Measurements from ENCODE around the gene MAPRE3. TPM values are rescaled to one million over a fixed set of nuclear protein-coding genes. Genes with fewer than 3 reads are reported as not detected.

The MAPRE3 gene
- total RNA-seq, 4 donors from 2014 or later = 41.9 to 66.5 (median 53.9) TPM

DNA sequence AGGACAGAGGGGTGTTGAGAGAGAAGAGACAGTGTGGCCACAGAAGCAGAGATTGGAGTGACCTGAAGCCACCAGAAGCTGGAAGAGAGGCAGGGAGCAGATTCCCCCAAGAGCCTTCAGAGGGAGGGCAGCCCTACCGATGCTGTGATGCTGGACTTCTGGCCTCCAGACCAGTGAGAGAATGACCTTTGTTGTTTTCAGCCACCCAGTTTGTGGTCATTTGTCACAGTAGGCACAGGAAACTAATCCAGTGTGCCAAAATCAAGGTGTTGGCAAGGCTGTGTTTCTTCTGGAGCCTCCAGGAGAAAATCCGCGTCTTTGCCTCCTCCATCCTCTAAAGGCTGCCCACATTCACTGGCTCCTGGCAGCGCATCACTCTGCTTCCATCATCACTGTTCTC is 15.4 kb downstream of the MAPRE3 start:
- no peaks in the 10 kb centered on the region for H3K9me3 ChIP-seq
- H3K4me1 ChIP-seq = peaks cover 47 to 75% of the 10 kb centered on the region in 2 donors
- H3K36me3 ChIP-seq = no peaks in the 10 kb centered on the region
- ATAC-seq = no peak
- in situ Hi-C loops (cut with MboI; ENCODE audit: low sequenced_read_pairs in 4 of 4) = no loop called here
- no peak overlapping the region for H3K4me3 ChIP-seq
- no peaks in the 10 kb centered on the region for H3K27me3 ChIP-seq
- intact Hi-C loops (cut with DNase I; ENCODE audit: low total_unique reads) = no loop called here
- DNase-seq = no peak
- no peak for TF ChIP-seq POLR2A (IDR thresholded peaks at IDR 0.05)
- TF ChIP-seq, protein P1, sequence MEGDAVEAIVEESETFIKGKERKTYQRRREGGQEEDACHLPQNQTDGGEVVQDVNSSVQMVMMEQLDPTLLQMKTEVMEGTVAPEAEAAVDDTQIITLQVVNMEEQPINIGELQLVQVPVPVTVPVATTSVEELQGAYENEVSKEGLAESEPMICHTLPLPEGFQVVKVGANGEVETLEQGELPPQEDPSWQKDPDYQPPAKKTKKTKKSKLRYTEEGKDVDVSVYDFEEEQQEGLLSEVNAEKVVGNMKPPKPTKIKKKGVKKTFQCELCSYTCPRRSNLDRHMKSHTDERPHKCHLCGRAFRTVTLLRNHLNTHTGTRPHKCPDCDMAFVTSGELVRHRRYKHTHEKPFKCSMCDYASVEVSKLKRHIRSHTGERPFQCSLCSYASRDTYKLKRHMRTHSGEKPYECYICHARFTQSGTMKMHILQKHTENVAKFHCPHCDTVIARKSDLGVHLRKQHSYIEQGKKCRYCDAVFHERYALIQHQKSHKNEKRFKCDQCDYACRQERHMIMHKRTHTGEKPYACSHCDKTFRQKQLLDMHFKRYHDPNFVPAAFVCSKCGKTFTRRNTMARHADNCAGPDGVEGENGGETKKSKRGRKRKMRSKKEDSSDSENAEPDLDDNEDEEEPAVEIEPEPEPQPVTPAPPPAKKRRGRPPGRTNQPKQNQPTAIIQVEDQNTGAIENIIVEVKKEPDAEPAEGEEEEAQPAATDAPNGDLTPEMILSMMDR (IDR thresholded peaks at IDR 0.05 in 4 of 5, conservative IDR thresholded peaks at IDR 0.05 in 1 of 5) = no peak
- H3K27ac ChIP-seq = peak overlapping the region in 1 of 4 donors; percentile 8

DNA sequence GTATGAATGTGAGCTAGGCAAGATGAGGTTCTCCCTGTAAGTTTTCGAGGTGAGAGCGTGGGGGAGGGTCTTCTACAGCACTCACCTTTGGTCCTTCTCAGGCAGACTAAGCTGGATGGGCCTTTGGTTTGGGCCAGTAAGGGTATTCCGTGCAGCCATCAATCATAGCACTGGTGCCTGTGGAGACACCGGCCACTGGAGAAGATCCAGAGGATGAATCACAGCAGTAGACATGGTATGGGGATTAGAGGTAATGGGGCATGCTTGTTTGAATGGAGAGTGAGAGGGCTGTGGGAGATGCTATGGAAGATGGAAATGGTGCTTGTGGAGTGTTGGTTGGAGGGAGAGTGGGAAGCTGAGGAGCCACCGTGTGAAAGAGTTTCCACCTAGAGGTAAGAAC is 16.1 kb downstream of the MAPRE3 start:
- ATAC-seq (peak in 1 of 2 donors; percentile 19), DNase-seq (no peak)
- H3K4me3 ChIP-seq = no peak overlapping the region
- H3K27me3 ChIP-seq = no peaks in the 10 kb centered on the region
- no peaks in the 10 kb centered on the region for H3K36me3 ChIP-seq
- no peaks in the 10 kb centered on the region for H3K9me3 ChIP-seq
- in situ Hi-C loops (cut with MboI; ENCODE audit: low sequenced_read_pairs in 4 of 4) = no loop called here
- no peak for TF ChIP-seq POLR2A (IDR thresholded peaks at IDR 0.05)
- TF ChIP-seq, protein P1 (IDR thresholded peaks at IDR 0.05 in 4 of 5, conservative IDR thresholded peaks at IDR 0.05 in 1 of 5) = no peak
- peaks cover 39 to 67% of the 10 kb centered on the region in 2 donors for H3K4me1 ChIP-seq
- peak overlapping the region in 1 of 4 donors; percentile 22 for H3K27ac ChIP-seq
- intact Hi-C loops (cut with DNase I; ENCODE audit: low total_unique reads) = no loop called here

DNA sequence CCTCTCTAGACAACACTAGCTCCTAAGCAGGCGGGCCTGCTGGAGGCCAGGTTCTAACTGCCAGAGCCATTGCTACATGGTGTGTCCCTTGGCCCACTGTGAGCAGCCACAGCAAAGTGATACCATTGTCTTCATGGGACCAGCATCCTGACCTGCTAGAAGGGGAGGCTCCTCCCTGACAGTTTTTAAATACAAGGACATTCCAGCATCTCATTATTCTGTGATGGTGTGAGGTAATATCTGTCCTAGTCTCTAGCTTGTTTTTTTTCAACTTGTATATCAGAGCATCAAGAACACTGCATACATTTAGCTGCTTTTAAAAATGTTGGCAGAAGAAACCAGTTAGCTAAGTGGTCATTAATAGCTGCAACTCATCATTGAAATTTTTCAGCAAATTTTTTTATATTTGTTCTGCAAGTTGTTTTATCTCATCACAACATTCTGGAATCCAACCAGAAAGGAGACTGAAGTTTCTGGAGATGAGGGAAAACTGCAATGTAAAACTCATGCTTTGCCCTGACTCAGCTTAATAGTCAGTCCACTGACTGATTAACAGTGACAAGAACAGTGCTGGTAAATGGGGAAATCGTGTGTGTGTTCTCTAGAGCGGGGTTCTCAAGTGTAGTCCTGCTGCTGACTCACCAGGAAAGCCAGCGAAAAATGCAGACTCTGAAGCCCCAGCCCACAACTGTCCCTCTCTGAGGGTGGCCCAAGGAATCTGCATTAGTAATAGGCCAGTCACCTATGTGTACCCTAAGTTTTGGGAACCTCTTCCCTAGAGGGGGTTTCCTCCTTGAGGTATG is 17.8 kb downstream of the MAPRE3 start:
- peak in 1 of 2 donors; percentile 31 for ATAC-seq
- in situ Hi-C loops (cut with MboI; ENCODE audit: low sequenced_read_pairs in 4 of 4) (no loop called here), intact Hi-C loops (cut with DNase I; ENCODE audit: low total_unique reads) (no loop called here)
- no peaks in the 10 kb centered on the region for H3K27me3 ChIP-seq
- no peaks in the 10 kb centered on the region for H3K36me3 ChIP-seq
- no peak overlapping the region for H3K4me3 ChIP-seq
- peak overlapping the region in 1 of 4 donors; percentile 1 for H3K27ac ChIP-seq
- DNase-seq = no peak
- TF ChIP-seq, protein P1 (IDR thresholded peaks at IDR 0.05 in 4 of 5, conservative IDR thresholded peaks at IDR 0.05 in 1 of 5) = no peak
- TF ChIP-seq POLR2A (IDR thresholded peaks at IDR 0.05) = no peak
- peaks cover 22 to 50% of the 10 kb centered on the region in 2 donors for H3K4me1 ChIP-seq
- no peaks in the 10 kb centered on the region for H3K9me3 ChIP-seq

DNA sequence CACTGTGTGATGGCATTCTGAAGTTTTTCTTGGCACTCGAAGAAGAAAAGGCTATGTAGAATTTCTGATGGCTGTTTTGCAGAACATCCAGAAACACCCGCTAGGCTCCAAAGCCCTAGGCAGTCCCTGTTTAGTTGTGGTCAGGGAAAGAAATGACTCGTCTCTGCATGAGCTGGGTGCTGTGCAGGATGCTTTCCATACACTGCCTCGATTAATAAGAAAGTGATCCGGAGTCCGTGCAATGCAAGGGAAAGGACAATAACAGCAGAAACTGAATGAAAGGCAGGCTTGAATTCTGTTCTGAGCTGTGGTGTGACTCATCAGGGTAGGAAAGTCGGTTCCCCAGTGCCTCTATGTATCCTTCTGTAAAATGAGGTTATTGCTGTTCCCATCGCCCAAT is 18.7 kb downstream of the MAPRE3 start:
- Histone ChIP-seq H3K27me3 (no peaks in the 10 kb centered on the region), H3K4me3 (no peak overlapping the region), H3K9me3 (no peaks in the 10 kb centered on the region), H3K36me3 (no peaks in the 10 kb centered on the region), H3K4me1 (peaks cover 16 to 41% of the 10 kb centered on the region in 2 donors), H3K27ac (no peak overlapping the region)
- DNase-seq = no peak
- TF ChIP-seq, protein P1 (IDR thresholded peaks at IDR 0.05 in 4 of 5, conservative IDR thresholded peaks at IDR 0.05 in 1 of 5) = no peak
- no peak for TF ChIP-seq POLR2A (IDR thresholded peaks at IDR 0.05)
- in situ Hi-C loops (cut with MboI; ENCODE audit: low sequenced_read_pairs in 4 of 4) (no loop called here), intact Hi-C loops (cut with DNase I; ENCODE audit: low total_unique reads) (no loop called here)
- no peak for ATAC-seq
